IMR-90 (cell line): ENCODE results near the gene ERG. TPM values are rescaled to one million over a fixed set of nuclear protein-coding genes. Genes with fewer than 3 reads are reported as not detected.

Source experiments
- ATAC-seq: fragments of 200-7000 bp; cut with Tn5 transposase; 2 replicates; pipeline ENCODE4 v1.9.1; 2020; ENCODE audit warnings: low read depth, mild to moderate bottlenecking, moderate library complexity
- BruUV-seq: library from RNA; stranded (reverse); fragments of 400-500 nt; replicated peaks from 2 replicates; lab custom pipeline; 2021; lab: Mats Ljungman, UMichigan
- CTCF ChIA-PET: fragments of 300-600 bp; formaldehyde crosslinking; extraction: SDS; loops from one replicate; lab custom pipeline; 2021; ENCODE audit warnings: antibody characterized with exemption; lab: Yijun Ruan, JAX
- POLR2A ChIA-PET: fragments of 300-600 bp; sonication (Branson Sonifier 250); formaldehyde crosslinking; loops from one replicate; lab custom pipeline; 2022; ENCODE audit warnings: antibody characterized with exemption; ENCODE audit not compliant: unreplicated experiment; lab: Charles Lee
- DNase-seq: peaks from one replicate; pipeline ENCODE4 v3.0.0; 2013
- H2AFZ ChIP-seq: replicated peaks from 2 replicates; pipeline ENCODE3; 2013; ENCODE audit warnings: low read length, mild to moderate bottlenecking; ENCODE audit not compliant: poor library complexity
- H2AK5ac ChIP-seq: 2 replicates; pipeline ENCODE4 v1.6.1; 2013; ENCODE audit warnings: low read depth, low read length, inconsistent platforms
- H2AK9ac ChIP-seq: replicated peaks from 2 replicates; pipeline ENCODE3; 2013; ENCODE audit warnings: mild to moderate bottlenecking, low read depth, low read length, moderate library complexity; ENCODE audit not compliant: poor library complexity
- H2BK120ac ChIP-seq: 2 replicates; pipeline ENCODE4 v1.6.1; 2013; ENCODE audit warnings: low read depth, low read length, inconsistent platforms
- H2BK15ac ChIP-seq: 3 replicates; pipeline ENCODE4 v1.6.1; 2013; ENCODE audit warnings: low read depth, low read length, inconsistent platforms
- H2BK20ac ChIP-seq: 2 replicates; pipeline ENCODE4 v1.6.1; 2013; ENCODE audit warnings: low read depth, mild to moderate bottlenecking, inconsistent platforms, low read length, moderate library complexity
- H2BK5ac ChIP-seq: 2 replicates; pipeline ENCODE4 v1.6.1; 2013; ENCODE audit warnings: mild to moderate bottlenecking, low read depth, low read length, inconsistent platforms; ENCODE audit not compliant: poor library complexity, severe bottlenecking
- H3K14ac ChIP-seq: replicated peaks from 2 replicates; pipeline ENCODE4 v1.6.1; 2013; ENCODE audit warnings: low read depth, low read length, inconsistent platforms
- H3K18ac ChIP-seq: 2 replicates; pipeline ENCODE4 v1.6.1; 2013; ENCODE audit warnings: low read depth, low read length, control low read depth
- H3K23ac ChIP-seq: 2 replicates; pipeline ENCODE4 v1.6.1; 2013; ENCODE audit warnings: low read depth, low read length, inconsistent platforms
- H3K27ac ChIP-seq: 2 replicates; pipeline ENCODE4 v1.5.1; 2013; ENCODE audit warnings: mild to moderate bottlenecking, control low read depth, low read length; ENCODE audit not compliant: insufficient read depth
- H3K27me3 ChIP-seq: 2 replicates; pipeline ENCODE4 v1.6.1; 2013; ENCODE audit warnings: low read length; ENCODE audit not compliant: control insufficient read depth, insufficient read depth
- H3K36me3 ChIP-seq: 2 replicates; pipeline ENCODE4 v1.6.1; 2013; ENCODE audit warnings: low read length, mixed read lengths; ENCODE audit not compliant: control insufficient read depth, insufficient read depth
- H3K4ac ChIP-seq: 2 replicates; pipeline ENCODE4 v1.6.1; 2013; ENCODE audit warnings: low read depth, low read length, inconsistent platforms
- H3K4me1 ChIP-seq: 2 replicates; pipeline ENCODE4 v1.6.1; 2013; ENCODE audit warnings: low read length, mixed read lengths; ENCODE audit not compliant: control insufficient read depth, insufficient read depth
- H3K4me2 ChIP-seq: 2 replicates; pipeline ENCODE4 v1.6.1; 2013; ENCODE audit warnings: low read depth, mild to moderate bottlenecking, control low read depth, low read length, moderate library complexity
- H3K4me3 ChIP-seq: 2 replicates; pipeline ENCODE4 v1.5.1; 2013; ENCODE audit warnings: low read depth, mild to moderate bottlenecking, control low read depth, low read length, moderate library complexity; ENCODE audit not compliant: insufficient read depth
- H3K56ac ChIP-seq: 2 replicates; pipeline ENCODE4 v1.6.1; 2013; ENCODE audit warnings: low read length, inconsistent platforms; ENCODE audit not compliant: insufficient read depth; ENCODE audit errors: extremely low read depth
- H3K79me1 ChIP-seq, 2 experiments: 2 replicates each; pipeline ENCODE4 v1.6.1; 2013; ENCODE audit warnings: low read length in 2 of 2, inconsistent platforms in 1 of 2, low read depth in 1 of 2
- H3K9ac ChIP-seq: 2 replicates; pipeline ENCODE4 v1.6.1; 2013; ENCODE audit warnings: low read depth, low read length, control low read depth
- H3K9me1 ChIP-seq: 2 replicates; pipeline ENCODE4 v1.6.1; 2013; ENCODE audit warnings: low read length, inconsistent platforms; ENCODE audit not compliant: insufficient read depth
- H3K9me3 ChIP-seq: 2 replicates; pipeline ENCODE4 v1.6.1; 2013; ENCODE audit warnings: low read length; ENCODE audit not compliant: control insufficient read depth, insufficient read depth
- H4K20me1 ChIP-seq: 2 replicates; pipeline ENCODE4 v1.6.1; 2013; ENCODE audit warnings: low read length, inconsistent platforms; ENCODE audit not compliant: insufficient read depth
- H4K5ac ChIP-seq: 2 replicates; pipeline ENCODE4 v1.6.1; 2013; ENCODE audit warnings: mild to moderate bottlenecking, low read depth, low read length, control low read depth
- H4K8ac ChIP-seq, 2 experiments: 2 replicates each; pipeline ENCODE4 v1.6.1; 2013; ENCODE audit warnings: low read depth in 2 of 2, low read length in 2 of 2, control low read depth in 1 of 2, inconsistent platforms in 1 of 2
- H4K91ac ChIP-seq: 2 replicates; pipeline ENCODE4 v1.6.1; 2013; ENCODE audit warnings: low read depth, low read length, inconsistent platforms; ENCODE audit not compliant: insufficient read depth
- CTCF ChIP-seq: conservative IDR thresholded peaks from 2 replicates; pipeline ENCODE4 v1.5.1; 2012; ENCODE audit warnings: mild to moderate bottlenecking, low read depth, low read length, improper control_type of control experiment
- ELK1 ChIP-seq: fragments of 150-350 bp; IDR thresholded peaks from 2 replicates; pipeline ENCODE4 v1.6.1; 2016; ENCODE audit warnings: low read depth, mild to moderate bottlenecking, low read length, moderate library complexity, borderline replicate concordance
- MAFK ChIP-seq: IDR thresholded peaks from 2 replicates; pipeline ENCODE4 v1.6.1; 2012; ENCODE audit warnings: low read depth, low read length, improper control_type of control experiment
- RFX5 ChIP-seq: IDR thresholded peaks from 2 replicates; pipeline ENCODE4 v1.8.0; 2012; ENCODE audit warnings: low read depth, mild to moderate bottlenecking, low read length, moderate library complexity
- SMC3 ChIP-seq: fragments of 150-350 bp; IDR thresholded peaks from 2 replicates; pipeline ENCODE4 v1.6.1; 2016; ENCODE audit warnings: low read depth, mild to moderate bottlenecking, antibody characterized with exemption, low read length, moderate library complexity
- WGBS, 2 experiments: methylation state at CpG; one replicate each; pipeline versions ENCODE4 v1.1.5 to v1.1.7; 2013; ENCODE audit warnings: missing lambda C conversion rate in 2 of 2; ENCODE audit not compliant: insufficient read length in 1 of 2; ENCODE audit errors: extremely low coverage in 2 of 2; 5-methylcytosine and 5-hydroxymethylcytosine counted together
- dilution Hi-C: fragments of 300-500 bp; cut with HindIII; formaldehyde crosslinking; loops from one replicate; pipeline ENCODE4 v1.14.3; 2018; ENCODE audit warnings: low sequenced_read_pairs; ENCODE audit not compliant: unreplicated experiment
- in situ Hi-C: fragments of 300-500 bp; cut with MboI; formaldehyde crosslinking; loops from 3 replicates; pipeline ENCODE4 v1.14.3; 2019; ENCODE audit warnings: low sequenced_read_pairs, inconsistent platforms, mixed read lengths
- intact Hi-C: fragments of 100-400 bp; cut with micrococcal nuclease; formaldehyde crosslinking; loops from 2 replicates; pipeline ENCODE4 v1.10.0; 2022
- polyA plus RNA-seq, 3 experiments: library from polyadenylated mRNA; depleted of rRNA; stranded (reverse); fragments of >200 nt; gene quantifications; 2 replicates each; pipeline ENCODE4 v1.2.3, GENCODE V29; 2012; ENCODE audit warnings: low replicate concordance in 1 of 3
- total RNA-seq: library from RNA; depleted of rRNA; stranded (reverse); fragments of >200 nt; gene quantifications from 2 replicates; pipeline ENCODE4 v1.2.3, GENCODE V29; 2012

The ERG gene
- total and polyA plus RNA-seq, 2 of the 4 experiments (the other 2 are of a cell fraction), result not detected

- intact Hi-C loops, result loop anchor here (1.0 to 5.0 kb wide), 7 partner anchors 138 to 780 kb away; partner anchors contain the start of gene KCNJ6
- Histone ChIP-seq H3K27me3 (peaks cover 21% of the 10 kb centered on the region), H3K36me3 (no peaks in the 10 kb centered on the region), H4K91ac (no peak overlapping the region), H3K14ac (no peak overlapping the region), H3K9me1 (peaks cover 2% of the 10 kb centered on the region; the same call in 1 of the 2 replicates), H3K56ac (no peak overlapping the region), H2BK20ac (no peak overlapping the region), H2AK5ac (no peak overlapping the region), H3K9ac (no peak overlapping the region), H4K20me1 (no peaks in the 10 kb centered on the region), H4K5ac (no peak overlapping the region), H2BK5ac (no peak overlapping the region), H3K18ac (no peak overlapping the region), H3K27ac (no peak overlapping the region), H3K4me3 (no peak overlapping the region), H3K23ac (no peak overlapping the region), H2AK9ac (no peak overlapping the region), H3K4me1 (peaks cover 4% of the 10 kb centered on the region), H3K4me2 (no peak overlapping the region), H3K79me1 (no peaks in the 10 kb centered on the region), H2BK120ac (no peak overlapping the region), H3K4ac (no peak overlapping the region), H3K9me3 (no peaks in the 10 kb centered on the region), H2BK15ac (no peak overlapping the region), H2AFZ (no peak overlapping the region), H4K8ac (no peak overlapping the region)
- TF ChIP-seq MAFK, result no peak
- TF ChIP-seq RFX5, result no peak
- TF ChIP-seq ELK1, result no peak
- TF ChIP-seq CTCF, result no peak
- no peak for TF ChIP-seq SMC3
- POLR2A ChIA-PET, result no interaction called here
- CTCF ChIA-PET, result interaction anchor here (0.8 to 2.5 kb wide), 2 partner anchors 185 to 187 kb away, joined by 4 to 8 read pairs; no protein-coding TSS in a partner anchor
- BruUV-seq, result no TSS peak
- ATAC-seq (no peak), DNase-seq (no peak)
- dilution Hi-C loops, result loop anchor here (25.0 kb wide), 1 partner anchor 145 kb away; no protein-coding TSS in a partner anchor
- no CpG with 5 or more reads among the region's 14 CpGs for WGBS, 2 experiments
- in situ Hi-C loops, result loop anchor here (25.0 kb wide), 1 partner anchor 420 kb away; no protein-coding TSS in a partner anchor
These were observed 141.2 kb downstream of the ERG start for GRCh38 chr21:38356883-38357625.
